Measurements from ENCODE around the gene F8. TPM values are rescaled to one million over a fixed set of nuclear protein-coding genes. Genes with fewer than 3 reads are reported as not detected.

Gene F8
- total RNA-seq, 1 experiment from 2014 or later = 15.2 TPM

DNA sequence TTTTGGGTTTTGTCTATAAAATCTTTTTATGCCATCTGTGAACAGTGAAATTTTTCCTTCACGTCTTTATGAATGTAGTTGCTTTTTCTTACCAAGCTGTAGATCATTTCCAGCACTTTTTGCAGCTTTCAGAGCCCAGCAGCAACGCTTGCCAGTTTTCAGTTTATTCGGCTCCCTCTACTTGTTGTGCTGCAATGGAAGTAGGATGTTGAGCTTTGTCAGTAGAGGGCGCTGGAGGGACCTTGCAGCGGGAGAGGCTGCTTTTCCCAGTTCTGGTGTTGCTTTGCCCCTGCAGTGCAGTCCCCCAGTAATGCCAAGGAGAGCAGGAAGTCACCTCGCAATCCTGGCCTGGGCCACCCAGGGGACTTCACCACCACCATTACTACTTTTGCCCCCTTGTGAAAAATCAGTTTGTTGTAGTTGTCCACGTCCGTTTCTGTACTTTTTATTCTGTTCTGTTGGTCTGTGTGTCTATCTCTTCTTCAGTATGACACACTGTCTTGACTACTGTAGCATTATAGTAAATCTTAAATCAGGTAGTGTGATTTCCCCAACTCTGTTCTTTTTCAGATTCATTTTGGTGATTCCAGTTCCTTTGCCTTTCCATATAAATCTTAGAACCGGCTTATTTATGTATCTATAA lies 26.6 kb upstream of the F8 start:
- ChIA-PET POLR2A (ENCODE audit: unreplicated experiment) (interaction anchor here (0.5 kb wide), 1 partner anchor 119 kb away, joined by 4 read pairs; no protein-coding TSS in a partner anchor), CTCF (no interaction called here)
- no peaks in the 10 kb centered on the region for H3K27me3 ChIP-seq (ENCODE audit: insufficient read depth, low read depth)
- no peaks in the 10 kb centered on the region for H3F3A ChIP-seq (ENCODE audit: insufficient read depth, low read depth)
- no peak overlapping the region for H3K4me3 ChIP-seq
- H3K4me2 ChIP-seq = no peak overlapping the region
- TF ChIP-seq, protein P1, sequence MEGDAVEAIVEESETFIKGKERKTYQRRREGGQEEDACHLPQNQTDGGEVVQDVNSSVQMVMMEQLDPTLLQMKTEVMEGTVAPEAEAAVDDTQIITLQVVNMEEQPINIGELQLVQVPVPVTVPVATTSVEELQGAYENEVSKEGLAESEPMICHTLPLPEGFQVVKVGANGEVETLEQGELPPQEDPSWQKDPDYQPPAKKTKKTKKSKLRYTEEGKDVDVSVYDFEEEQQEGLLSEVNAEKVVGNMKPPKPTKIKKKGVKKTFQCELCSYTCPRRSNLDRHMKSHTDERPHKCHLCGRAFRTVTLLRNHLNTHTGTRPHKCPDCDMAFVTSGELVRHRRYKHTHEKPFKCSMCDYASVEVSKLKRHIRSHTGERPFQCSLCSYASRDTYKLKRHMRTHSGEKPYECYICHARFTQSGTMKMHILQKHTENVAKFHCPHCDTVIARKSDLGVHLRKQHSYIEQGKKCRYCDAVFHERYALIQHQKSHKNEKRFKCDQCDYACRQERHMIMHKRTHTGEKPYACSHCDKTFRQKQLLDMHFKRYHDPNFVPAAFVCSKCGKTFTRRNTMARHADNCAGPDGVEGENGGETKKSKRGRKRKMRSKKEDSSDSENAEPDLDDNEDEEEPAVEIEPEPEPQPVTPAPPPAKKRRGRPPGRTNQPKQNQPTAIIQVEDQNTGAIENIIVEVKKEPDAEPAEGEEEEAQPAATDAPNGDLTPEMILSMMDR (conservative IDR thresholded peaks at IDR 0.05) = peak; percentile 58
- TF ChIP-seq EZH2 (IDR thresholded peaks at IDR 0.05; ENCODE audit: low read depth) = no peak
- peak; percentile 21 to 37 for DNase-seq
- no TSS peak for BruUV-seq (replicated peaks)
- no peaks in the 10 kb centered on the region for H4K20me1 ChIP-seq (ENCODE audit: insufficient read depth)
- no peak overlapping the region for H2AFZ ChIP-seq
- H3K9me3 ChIP-seq (ENCODE audit: insufficient read depth, low read depth) = no peaks in the 10 kb centered on the region
- no peaks in the 10 kb centered on the region for H3K9me2 ChIP-seq (ENCODE audit: insufficient read depth)
- intact Hi-C loops (cut with micrococcal nuclease; ENCODE audit: unreplicated experiment) = no loop called here
- H3K36me3 ChIP-seq (ENCODE audit: low read depth) = 0 out of 2 replicates have a peak, but pooled peaks cover 3% of the 10 kb centered on the region
- H3K27ac ChIP-seq = no peak overlapping the region
- no peaks in the 10 kb centered on the region for H3K79me2 ChIP-seq (ENCODE audit: low read depth)
- no peaks in the 10 kb centered on the region for H3K4me1 ChIP-seq (replicated peaks; ENCODE audit: insufficient read depth)

DNA sequence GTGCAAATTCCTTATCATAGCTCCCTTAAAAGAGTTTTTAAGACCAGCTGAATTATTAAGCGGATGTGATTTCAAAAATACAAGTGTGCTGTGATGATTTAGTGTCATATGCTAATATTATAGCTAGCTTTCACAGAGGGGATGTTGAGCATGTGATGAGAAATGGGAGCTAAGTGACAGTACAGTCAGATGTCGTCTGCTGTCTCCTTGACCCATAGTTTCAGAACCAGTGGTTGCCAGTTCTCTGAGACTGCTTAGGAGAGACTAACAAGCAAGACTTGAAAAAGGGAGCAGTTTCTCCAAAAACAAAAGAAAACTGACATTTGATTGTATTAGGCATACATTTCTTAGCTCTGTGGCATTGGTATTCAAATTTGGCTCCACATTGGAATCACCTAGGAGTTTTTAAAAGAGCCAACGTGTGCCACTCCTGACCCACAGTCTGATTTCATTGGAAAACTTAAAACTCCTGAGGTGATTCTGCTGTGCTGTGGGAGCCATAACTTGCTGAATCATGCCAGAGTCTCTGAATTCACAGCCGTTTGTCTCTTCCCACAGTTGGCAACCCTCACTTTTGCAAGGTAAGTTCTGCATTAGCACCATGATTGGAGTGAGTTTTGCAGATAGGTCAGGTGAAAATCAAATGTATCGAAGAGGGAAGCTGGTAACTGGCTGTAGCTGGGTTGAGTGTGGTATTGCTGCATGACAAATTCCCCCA lies 24.4 kb upstream of the F8 start:
- H3K27ac ChIP-seq = no peak overlapping the region
- H2AFZ ChIP-seq = no peak overlapping the region
- H3K79me2 ChIP-seq (ENCODE audit: low read depth) = no peaks in the 10 kb centered on the region
- H3K4me1 ChIP-seq (replicated peaks; ENCODE audit: insufficient read depth) = no peaks in the 10 kb centered on the region
- POLR2A ChIA-PET (ENCODE audit: unreplicated experiment) = no interaction called here
- TF ChIP-seq, protein P1 (conservative IDR thresholded peaks at IDR 0.05) = no peak
- TF ChIP-seq EZH2 (IDR thresholded peaks at IDR 0.05; ENCODE audit: low read depth) = no peak
- H3K4me2 ChIP-seq = no peak overlapping the region
- H3K4me3 ChIP-seq = no peak overlapping the region
- no peaks in the 10 kb centered on the region for H3K27me3 ChIP-seq (ENCODE audit: insufficient read depth, low read depth)
- 0 out of 2 replicates have a peak, but pooled peaks cover 3% of the 10 kb centered on the region for H3K36me3 ChIP-seq (ENCODE audit: low read depth)
- H4K20me1 ChIP-seq (ENCODE audit: insufficient read depth) = no peaks in the 10 kb centered on the region
- CTCF ChIA-PET = no interaction called here
- no peaks in the 10 kb centered on the region for H3K9me3 ChIP-seq (ENCODE audit: insufficient read depth, low read depth)
- no peak for DNase-seq
- H3F3A ChIP-seq (ENCODE audit: insufficient read depth, low read depth) = no peaks in the 10 kb centered on the region
- intact Hi-C loops (cut with micrococcal nuclease; ENCODE audit: unreplicated experiment) = no loop called here
- BruUV-seq (replicated peaks) = no TSS peak
- H3K9me2 ChIP-seq (ENCODE audit: insufficient read depth) = no peaks in the 10 kb centered on the region

GRCh38 chrX:155046129-155046810 lies 23.7 kb upstream of the F8 start:
- Histone ChIP-seq H3K27ac (no peak overlapping the region), H3K4me2 (no peak overlapping the region), H3K79me2 (ENCODE audit: low read depth) (no peaks in the 10 kb centered on the region), H4K20me1 (ENCODE audit: insufficient read depth) (no peaks in the 10 kb centered on the region), H3K9me2 (ENCODE audit: insufficient read depth) (no peaks in the 10 kb centered on the region), H3F3A (ENCODE audit: insufficient read depth, low read depth) (no peaks in the 10 kb centered on the region), H2AFZ (no peak overlapping the region), H3K4me3 (no peak overlapping the region), H3K9me3 (ENCODE audit: insufficient read depth, low read depth) (no peaks in the 10 kb centered on the region), H3K4me1 (replicated peaks; ENCODE audit: insufficient read depth) (no peaks in the 10 kb centered on the region), H3K36me3 (ENCODE audit: low read depth) (0 out of 2 replicates have a peak, but pooled peaks cover 3% of the 10 kb centered on the region), H3K27me3 (ENCODE audit: insufficient read depth, low read depth) (no peaks in the 10 kb centered on the region)
- ChIA-PET POLR2A (ENCODE audit: unreplicated experiment) (no interaction called here), CTCF (no interaction called here)
- no peak for TF ChIP-seq EZH2 (IDR thresholded peaks at IDR 0.05; ENCODE audit: low read depth)
- TF ChIP-seq, protein P1 (conservative IDR thresholded peaks at IDR 0.05) = no peak
- BruUV-seq (replicated peaks) = no TSS peak
- no peak for DNase-seq
- intact Hi-C loops (cut with micrococcal nuclease; ENCODE audit: unreplicated experiment) = no loop called here
